HG03460 (cell line): ENCODE measurements around the gene FMN2.
A peak's percentile ranks its signal among the peaks of the same experiment; 100 is the strongest.
"Not testable (repeated sequence)": the region's sequence is repeated elsewhere in the genome, so short reads cannot be mapped to it uniquely, and the experiment has no call there.

ENCODE experiments used
- ATAC-seq: cut with Tn5 transposase; IDR thresholded peaks from one replicate; pipeline ENCODE4 v1.9.1; 2021; ENCODE audit not compliant: unreplicated experiment

The FMN2 gene

DNA sequence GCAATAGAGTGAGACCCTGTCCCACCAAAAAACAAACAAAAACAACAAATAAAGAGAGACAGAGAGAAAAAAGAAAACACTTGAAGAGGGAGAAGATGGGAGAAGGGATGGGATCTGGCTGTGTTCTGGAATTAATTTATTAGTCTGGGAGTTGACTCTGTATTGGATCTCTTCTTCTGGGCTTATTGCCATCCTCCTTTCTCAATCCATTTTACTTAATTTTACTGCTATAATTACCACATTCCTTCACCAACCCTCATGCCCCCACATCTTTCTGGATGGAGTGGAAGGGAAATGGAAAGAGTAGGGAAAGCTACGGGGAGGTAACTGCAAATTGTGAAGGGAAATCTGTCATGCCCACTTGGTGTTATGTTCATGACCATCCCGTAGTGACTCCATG is 42.9 kb downstream of the FMN2 start:
- no peak for ATAC-seq

DNA sequence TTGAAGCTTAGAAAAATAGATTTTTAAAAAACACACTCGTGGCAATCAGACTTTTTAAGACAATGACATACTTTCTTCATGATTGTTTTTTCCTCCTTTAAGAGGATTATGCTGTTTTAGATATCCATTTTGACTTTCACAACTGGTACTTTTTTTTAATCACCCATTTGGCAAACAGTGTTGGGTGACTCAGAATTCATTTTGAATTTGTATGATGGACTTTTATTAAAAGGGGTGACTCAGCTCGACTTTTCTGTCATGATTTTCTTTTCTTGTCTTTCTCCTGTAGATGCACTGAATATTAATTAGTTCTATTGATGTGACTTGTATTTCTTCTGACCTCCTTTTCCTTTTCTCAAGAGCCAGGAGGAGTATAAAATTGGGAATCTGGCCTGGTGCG is 44.7 kb downstream of the FMN2 start:
- no peak for ATAC-seq

DNA sequence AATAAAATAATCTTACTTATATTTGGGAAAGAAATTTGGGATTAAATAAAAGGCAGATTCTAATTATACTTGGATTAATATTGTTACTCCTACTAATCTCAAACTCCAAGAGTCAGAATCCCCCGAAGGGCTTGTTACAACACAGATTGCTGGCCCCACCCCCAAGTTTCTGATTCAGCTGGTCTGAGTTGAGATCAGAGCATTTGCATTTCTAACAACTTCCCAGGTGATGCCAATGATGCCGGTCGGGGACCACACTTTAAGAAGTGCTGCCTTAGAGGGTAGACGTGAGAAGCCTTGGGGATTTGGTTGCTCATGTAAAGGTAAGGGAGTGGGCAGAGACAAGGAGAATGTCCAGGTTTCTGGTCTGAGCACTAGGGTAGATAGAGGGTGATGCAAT is 47.2 kb downstream of the FMN2 start:
- ATAC-seq, result no peak

DNA sequence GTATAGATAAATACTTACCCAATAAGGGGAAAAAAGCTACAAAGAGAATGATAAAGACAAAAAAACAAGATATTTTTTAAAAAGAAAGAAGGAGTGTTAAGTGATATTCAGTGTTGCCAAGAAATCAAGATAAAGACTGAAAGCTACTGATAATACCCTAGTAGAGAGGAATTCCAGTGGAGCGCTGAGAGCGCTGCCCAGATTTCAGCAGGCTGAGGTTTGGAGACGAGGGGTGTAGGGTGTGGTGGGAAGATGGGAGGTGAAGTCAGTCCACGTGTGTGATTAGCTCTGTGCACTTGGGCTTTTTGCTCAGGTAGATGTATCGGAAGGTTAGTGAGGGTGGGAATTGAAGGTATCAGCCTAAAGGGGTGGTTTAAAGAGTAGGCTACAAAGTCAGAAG is 47.8 kb downstream of the FMN2 start:
- ATAC-seq, result no peak

DNA sequence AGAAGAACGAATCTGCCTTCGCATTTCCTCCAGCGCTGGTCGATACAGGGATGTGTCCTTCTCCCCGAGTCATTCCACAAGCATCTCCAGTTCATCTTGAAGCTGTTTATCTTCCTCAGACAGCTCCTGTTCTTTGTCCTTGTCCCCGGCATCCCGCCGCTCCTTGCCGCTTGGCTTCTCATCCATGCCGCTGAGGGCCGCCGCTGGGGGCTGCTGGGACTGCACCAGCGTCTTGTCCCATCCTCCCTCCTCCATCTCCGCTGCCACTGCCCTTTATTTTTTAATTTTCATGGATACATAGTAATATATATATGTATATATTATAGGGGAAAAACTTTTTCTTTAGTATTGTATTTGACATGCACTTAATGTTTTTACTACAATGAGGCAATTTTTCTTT is 53.4 kb downstream of the FMN2 start:
- ATAC-seq, result no peak

DNA sequence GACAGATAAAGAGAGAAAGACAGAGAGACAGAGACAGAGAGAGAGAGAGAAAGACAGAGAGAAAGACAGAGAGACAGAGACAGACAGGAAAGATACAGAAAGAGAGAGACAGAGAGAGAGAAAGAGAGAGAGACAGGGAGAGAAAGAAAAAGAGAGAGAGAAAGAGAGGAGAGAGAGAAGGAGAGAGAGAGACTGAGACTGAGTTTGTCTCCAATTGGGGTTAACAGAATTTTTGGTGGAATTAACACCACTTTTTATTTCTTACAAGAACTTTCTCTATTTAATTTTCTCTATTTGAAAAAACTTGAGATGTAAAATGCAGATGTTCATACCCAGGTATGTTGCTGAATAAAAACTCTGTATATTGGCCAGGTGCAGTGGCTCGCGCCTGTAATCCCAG is 56.6 kb downstream of the FMN2 start:
- ATAC-seq, result no peak

DNA sequence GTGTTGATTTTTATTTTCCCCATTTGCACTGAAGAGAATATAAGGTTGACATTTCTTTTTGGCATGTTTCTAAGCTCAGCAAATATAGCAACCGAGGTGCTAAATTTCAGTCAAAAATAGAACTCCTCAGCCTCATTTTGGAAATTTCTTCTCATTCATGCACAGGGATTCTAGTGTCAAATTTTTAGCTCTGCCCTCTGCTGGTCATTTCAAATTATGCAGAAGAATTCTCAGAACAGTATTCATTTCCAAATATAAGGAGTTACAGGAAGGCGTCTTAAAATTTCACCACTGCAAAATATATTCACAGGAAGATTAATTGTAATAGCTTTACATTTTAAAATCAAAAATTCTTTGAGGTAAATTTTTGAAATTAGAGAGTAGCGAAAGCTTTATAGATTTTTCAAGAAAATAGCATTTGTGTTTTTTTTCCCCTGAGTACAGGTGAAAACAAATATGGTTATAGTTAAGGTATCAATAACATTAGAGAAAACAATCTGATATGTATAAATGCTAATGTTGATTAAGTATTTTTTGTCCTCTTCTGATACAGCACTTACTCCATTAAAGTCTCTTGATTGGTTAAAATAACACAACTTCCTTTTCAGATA is 57.9 kb downstream of the FMN2 start:
- ATAC-seq, result peak; percentile 77

DNA sequence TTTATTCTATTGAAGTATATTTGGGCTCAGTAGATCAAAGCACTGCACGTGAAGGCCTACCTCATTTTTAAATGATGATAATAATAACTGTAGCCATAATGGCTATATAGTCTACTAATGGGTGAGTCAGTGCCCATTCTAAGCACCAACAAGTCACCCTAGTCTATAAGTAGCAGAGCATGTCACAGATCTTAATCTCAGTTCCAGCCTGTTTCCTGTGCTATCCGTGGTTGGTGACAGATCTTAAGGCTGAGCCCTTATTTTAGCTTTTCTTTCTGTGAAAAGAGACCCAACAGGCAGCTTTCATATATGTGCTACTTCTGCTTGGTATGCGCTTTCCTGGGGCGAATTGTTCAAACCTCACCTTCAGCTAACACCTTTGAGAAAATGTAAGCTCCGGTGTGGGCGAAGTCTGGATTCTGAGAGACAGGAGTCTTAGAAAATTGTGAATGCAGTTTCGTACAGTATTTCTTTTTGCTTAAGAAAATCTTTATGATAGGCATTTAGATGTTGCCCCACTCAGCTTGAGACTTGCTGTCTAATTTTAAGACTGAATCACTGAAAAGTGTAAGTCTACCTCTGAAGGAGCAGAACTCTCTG is 59.6 kb downstream of the FMN2 start:
- ATAC-seq, result no peak

DNA sequence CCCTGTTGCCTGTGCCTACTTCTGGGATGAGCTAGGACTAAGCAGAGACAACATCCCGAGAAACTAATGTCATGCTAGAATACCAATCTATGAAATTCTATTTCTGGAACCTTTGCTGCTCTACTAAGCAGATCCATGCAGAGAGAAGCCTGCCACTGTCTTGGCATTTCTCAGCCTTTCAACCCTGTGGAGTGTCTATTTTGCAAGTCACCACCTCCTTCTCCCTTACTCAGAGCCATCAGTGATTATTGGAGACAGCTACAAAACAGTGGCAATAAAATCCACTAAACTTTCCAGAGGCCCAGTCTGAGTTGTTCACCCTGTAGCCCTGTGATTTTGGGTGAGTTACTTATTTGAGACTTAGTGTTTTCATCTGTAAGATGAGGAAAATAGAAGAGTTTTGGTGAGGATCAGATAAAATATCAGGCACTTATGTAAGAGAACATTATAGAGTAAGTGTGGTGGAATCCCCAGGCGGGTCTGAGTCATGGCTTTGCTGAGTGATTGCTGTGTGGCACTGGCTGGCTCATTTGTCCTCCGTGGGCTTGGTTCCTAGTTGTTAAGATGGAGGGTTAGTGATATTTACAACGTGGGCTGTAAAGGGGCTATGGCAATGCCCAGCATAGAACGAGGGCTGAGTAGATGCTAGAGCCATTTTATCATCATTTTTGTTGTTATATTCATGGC is 61.1 kb downstream of the FMN2 start:
- no peak for ATAC-seq

DNA sequence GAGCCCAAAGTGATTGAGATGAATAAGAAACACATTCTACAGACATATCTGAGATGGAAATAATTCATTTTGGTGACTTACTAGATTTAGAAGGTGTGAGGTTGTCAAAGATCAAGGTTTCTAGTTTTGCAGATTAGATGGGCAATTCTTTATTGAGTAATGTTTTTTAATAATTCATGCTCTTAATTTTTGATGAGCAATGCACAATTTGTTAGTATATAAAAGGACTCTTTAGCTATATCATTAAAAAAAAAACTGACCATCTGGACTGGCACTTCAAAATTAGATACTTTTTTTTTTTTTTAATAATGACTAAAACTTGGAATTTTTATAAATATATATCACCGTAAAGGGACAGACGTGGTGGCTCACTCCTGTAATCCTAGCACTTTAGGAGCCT is 63.9 kb downstream of the FMN2 start:
- ATAC-seq, result no peak

DNA sequence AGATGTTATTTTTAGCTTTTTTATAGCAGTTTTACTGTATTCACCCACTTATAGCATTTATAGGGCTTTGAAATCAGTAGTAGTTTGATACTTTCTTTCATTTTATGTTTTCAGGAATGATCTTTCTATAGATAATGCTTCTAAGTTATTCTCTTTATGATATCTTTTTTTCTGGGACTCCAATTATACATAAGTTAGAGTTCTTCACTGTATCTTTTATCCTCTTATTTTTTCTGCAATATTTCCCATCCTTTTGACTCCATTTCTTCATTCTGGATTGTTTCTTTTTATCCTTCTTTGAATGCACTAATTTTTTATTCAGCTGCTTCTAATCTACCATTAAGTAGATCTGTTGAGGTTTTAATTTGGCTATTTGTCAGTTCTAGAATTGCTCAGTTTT is 73.1 kb downstream of the FMN2 start:
- ATAC-seq, result no peak

DNA sequence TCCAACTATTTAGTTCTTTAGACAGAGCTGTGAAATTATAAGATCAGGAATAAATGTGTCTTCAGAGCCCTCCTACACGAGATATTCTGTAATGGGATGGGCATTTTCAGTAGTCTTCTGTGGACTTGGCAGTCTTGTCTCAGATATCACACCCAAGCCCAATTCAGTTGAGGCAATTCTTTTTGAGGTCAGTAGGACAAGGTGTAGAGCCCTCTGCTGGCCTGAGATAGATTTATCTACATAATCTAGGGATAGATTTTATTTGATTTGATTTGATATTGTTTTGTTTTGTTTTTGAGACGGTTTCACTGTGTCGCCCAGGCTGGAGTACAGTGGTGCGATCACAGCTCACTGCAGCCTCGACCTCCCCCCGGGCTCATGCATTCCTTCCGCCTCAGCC is 77.5 kb downstream of the FMN2 start:
- ATAC-seq, result no peak

DNA sequence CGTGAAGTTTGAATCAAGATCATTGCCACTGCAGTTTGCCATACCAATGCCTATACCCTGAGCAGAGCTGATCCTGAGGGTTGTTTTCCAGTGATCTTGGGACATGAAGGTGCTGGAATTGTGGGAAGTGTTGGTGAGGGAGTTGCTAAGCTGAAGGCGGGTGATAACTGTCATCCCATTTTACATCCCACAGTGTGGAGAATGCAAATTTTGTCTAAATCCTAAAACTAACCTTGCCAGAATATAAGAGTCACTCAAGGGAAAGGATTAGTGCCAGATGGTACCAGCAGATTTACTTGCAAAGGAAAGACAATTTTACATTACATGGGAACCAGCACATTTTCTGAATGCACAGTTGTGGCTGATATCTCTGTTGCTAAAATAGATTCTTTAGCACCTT is 78.6 kb downstream of the FMN2 start:
- ATAC-seq, result no peak

DNA sequence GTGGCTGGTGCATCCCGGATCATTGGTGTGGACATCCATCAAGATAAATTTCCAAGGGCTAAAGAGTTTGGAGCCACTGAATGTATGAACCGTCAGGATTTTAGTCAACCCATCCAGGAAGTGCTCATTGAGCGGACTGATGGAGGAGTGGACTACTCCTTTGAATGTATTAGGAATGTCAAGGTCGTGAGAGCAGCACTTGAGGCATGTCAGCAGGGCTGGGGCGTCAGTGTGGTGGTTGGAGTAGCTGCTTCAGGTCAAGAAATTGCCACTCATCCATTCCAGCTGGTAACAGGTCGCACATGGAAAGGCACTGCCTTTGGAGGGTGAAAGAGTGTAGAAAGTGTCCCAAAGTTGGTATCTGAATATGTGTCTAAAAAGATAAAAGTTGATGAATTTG is 79.1 kb downstream of the FMN2 start:
- ATAC-seq, result no peak

DNA sequence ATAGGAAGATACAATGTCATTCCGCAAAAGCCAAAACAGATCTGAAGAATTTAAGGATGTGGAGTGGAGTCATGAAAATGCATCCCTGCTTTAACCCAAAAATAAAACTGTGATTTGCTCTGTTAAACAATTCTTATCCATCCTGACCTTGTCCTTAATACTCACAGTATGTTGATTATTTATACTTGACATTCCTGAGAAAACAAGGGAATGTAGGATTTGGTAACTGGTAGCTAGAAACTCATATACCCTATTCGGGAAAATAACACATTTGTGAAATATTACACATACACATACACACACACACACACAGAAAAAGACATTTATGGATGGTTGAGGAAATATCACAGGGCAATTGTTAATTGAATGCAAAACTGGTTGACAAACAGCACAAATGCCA is 80.2 kb downstream of the FMN2 start:
- no peak for ATAC-seq

DNA sequence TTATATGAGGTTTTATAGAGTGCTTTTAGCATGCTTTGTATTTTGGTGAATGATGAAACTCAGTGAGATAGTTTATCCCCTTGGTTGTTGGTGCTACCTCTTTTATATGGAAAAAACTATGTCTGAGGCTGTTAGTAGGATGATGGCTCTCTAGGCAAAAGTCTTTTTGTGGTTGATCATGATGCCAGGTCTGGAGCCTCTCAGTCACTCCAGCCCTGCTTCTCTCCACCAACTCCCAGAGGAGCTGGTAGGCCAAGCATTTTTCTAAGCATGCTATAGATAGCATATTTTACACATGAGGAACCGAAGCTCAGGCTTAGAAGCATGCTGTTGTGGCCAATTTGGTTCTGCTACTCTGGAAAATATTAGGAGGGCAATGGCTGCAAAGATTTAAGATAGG is 82.2 kb downstream of the FMN2 start:
- ATAC-seq, result no peak

DNA sequence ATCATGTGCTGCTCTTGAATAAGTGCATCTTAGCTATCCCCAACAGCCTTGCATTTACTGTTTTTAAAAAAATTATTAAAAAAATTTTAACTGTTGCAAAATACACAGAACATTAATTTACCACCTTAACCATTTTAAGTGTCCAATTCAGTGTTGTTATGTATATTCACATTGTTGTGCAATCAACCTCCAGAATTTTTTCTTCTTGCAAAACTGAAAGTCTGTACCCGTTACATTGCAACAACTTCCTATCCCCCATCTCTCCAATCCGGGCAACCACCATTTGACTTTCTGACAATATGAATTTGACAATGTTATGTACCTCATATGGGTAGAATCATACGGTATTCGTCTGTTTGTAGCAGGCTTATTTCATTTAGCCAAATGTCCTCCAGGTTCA is 83.1 kb downstream of the FMN2 start:
- no peak for ATAC-seq

DNA sequence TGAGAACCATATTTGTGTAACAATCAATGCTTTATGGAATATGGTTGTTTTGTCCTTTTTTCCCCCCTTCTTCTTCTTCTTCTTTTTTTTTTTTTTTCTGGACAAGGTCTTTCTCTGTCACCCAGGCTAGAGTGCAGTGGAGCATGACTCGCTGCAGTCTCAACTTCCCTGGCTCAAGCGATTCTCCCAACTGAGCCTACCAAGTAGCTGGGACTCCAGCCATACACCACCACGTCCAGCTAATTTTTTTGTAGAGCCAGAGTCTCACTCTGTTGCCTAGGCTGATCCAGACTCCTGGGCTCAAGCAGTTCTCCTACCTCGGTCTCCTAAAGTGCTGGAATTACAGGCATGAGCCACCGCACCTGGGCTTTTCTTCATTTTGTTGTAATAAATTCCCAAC is 86.7 kb downstream of the FMN2 start:
- no peak for ATAC-seq

DNA sequence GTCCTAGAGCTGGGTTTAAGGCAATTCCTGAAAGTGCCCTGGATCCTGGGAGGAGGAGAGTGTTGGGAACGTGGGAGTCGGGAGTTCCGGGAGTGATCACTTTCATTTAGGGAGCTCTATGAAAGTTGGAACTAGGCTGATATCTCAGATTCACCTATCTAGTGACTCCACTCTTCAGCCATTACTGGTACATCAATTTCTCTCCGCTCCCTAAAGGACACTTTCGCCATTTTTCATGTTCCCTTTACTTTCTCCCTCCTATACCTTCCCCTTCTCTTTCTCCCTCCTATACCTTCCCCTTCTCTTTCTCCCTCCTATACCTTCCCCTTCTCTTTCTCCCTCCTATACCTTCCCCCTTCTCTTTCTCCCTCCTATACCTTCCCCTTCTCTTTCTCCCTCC is 93.0 kb downstream of the FMN2 start:
- ATAC-seq, result not testable (repeated sequence)

DNA sequence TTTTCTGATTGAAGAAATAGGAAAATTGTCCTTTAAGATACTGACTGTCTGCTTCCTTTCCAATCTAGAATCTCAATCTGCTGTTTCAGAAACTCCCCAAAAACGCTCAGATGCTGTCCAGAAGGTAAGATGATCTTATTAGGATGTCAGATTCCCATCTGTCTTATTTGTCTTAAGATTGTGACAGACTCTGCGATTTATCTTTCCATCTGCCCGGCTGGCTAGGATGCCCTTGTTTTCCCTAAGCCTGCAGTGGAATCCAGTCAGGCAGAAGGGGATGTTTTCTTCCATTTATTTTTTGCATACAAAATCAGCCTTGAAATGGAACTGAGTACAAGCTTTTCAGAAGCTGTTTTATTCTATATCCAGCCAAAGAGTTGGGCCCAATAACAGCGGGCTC is 96.5 kb downstream of the FMN2 start:
- no peak for ATAC-seq

DNA sequence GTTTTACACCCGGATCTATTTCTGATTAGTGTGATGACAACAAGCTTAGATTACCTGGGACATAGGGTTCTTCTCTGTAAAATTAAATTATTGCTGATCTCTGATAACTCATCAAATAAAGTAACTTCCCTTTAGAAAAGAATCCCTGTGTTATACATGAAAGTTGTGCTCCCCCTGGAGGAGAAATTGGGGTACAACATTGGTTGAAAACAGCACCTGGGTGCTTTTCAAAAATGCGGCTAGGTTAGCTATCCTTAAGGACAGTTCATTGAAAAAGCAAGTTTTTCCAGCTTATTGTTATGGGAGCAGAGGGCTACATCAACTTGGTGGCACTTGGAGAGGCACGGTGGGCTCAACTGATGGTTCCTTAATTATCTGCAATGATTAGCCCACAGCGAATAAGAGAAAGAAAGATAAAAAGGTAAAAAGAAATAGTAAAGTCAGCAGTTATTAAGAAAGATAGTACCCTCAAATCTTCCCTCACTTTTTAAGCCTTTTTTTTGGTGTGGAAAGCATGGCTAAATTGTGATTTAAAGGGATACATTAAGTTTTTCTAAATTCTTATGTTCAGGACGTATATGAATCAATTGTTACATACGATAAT is 97.8 kb downstream of the FMN2 start:
- ATAC-seq, result peak; percentile 60

DNA sequence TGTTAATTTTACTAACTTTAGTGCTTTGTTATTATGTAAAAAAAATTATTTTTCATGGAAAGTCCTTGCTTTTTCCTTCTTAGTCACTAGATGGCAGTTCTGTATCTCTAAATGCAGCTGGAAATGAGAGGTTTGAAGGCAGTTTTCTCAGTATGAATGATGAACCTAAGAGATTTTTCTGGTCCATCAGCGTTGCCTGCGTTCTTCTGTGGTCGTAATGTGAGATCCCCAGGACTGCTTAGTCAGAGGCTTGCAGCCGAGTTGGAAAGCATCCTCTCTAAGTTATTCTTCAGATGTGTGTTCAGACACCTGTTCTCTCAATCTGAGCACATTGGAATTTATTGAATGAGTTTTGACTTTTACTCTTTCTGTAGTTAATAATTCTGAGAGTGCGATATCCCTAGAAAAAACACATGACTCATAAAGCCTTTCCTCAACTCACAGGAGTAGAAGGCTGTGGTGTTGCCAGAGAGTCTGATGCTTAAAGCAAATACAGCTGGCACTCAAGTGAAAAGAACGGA is 99.3 kb downstream of the FMN2 start:
- no peak for ATAC-seq
